ENCODE measurements around the gene TNS1.

TNS1 gene

GRCh38 chr2:217800433-217801114, 202.2 kb downstream of the TNS1 start:
- no peak for DNase-seq (ENCODE audit: low read depth)
- no peak overlapping the region for H3K4me3 ChIP-seq (ENCODE audit: low read depth, low read length)
- no peak for TF ChIP-seq CTCF (IDR thresholded peaks at IDR 0.05; ENCODE audit: insufficient read depth, low read depth, low read length, missing control alignments)

GRCh38 chr2:217799563-217800432, 203.0 kb downstream of the TNS1 start:
- DNase-seq (ENCODE audit: low read depth), result no peak
- H3K4me3 ChIP-seq (ENCODE audit: low read depth, low read length), result no peak overlapping the region
- no peak for TF ChIP-seq CTCF (IDR thresholded peaks at IDR 0.05; ENCODE audit: insufficient read depth, low read depth, low read length, missing control alignments)

- no peak for TF ChIP-seq CTCF (IDR thresholded peaks at IDR 0.05; ENCODE audit: insufficient read depth, low read depth, low read length, missing control alignments)
- H3K4me3 ChIP-seq (ENCODE audit: low read depth, low read length), result no peak overlapping the region
- DNase-seq (ENCODE audit: low read depth), result peak; percentile 60
Measured at GRCh38 chr2:217798743-217799562, 203.8 kb downstream of the TNS1 start.

GRCh38 chr2:217798191-217798590, 204.6 kb downstream of the TNS1 start:
- no peak for DNase-seq (ENCODE audit: low read depth)
- no peak for TF ChIP-seq CTCF (IDR thresholded peaks at IDR 0.05; ENCODE audit: insufficient read depth, low read depth, low read length, missing control alignments)
- H3K4me3 ChIP-seq (ENCODE audit: low read depth, low read length), result no peak overlapping the region

GRCh38 chr2:217797661-217798069, 205.1 kb downstream of the TNS1 start:
- no peak for DNase-seq (ENCODE audit: low read depth)
- no peak overlapping the region for H3K4me3 ChIP-seq (ENCODE audit: low read depth, low read length)
- no peak for TF ChIP-seq CTCF (IDR thresholded peaks at IDR 0.05; ENCODE audit: insufficient read depth, low read depth, low read length, missing control alignments)

GRCh38 chr2:217797165-217797564, 205.6 kb downstream of the TNS1 start:
- no peak for DNase-seq (ENCODE audit: low read depth)
- no peak for TF ChIP-seq CTCF (IDR thresholded peaks at IDR 0.05; ENCODE audit: insufficient read depth, low read depth, low read length, missing control alignments)
- no peak overlapping the region for H3K4me3 ChIP-seq (ENCODE audit: low read depth, low read length)

Measured in GM12865 (cell line).